OCI-LY3 (cell line): ENCODE results near the gene WTIP.

ENCODE experiments used
- H2AFZ ChIP-seq: fragments of 200-600, 300-600 bp; shearing (Covaris generic); 2 replicates; pipeline ENCODE4 v1.6.0; 2014; ENCODE audit warnings: antibody characterized with exemption, low read depth, low read length
- H3K27ac ChIP-seq: fragments of 200-600, 300-600 bp; sonication (generic); 2 replicates; pipeline ENCODE4 v1.5.1; 2014; ENCODE audit warnings: mild to moderate bottlenecking, low read length, moderate library complexity, mixed read lengths
- H3K27me3 ChIP-seq: fragments of 200-600, 300-600 bp; sonication (generic); 2 replicates; pipeline ENCODE4 v1.6.1; 2014; ENCODE audit warnings: low read depth, low read length, mixed read lengths
- H3K36me3 ChIP-seq: fragments of 200-600, 300-600 bp; sonication (generic); replicated peaks from 2 replicates; pipeline ENCODE3; 2014; ENCODE audit warnings: low read depth, low read length, mixed read lengths
- H3K4me1 ChIP-seq: fragments of 300-600, 200-600 bp; sonication (generic); 2 replicates; pipeline ENCODE4 v1.6.1; 2014; ENCODE audit warnings: low read length, mixed read lengths
- H3K4me2 ChIP-seq: fragments of 200-600, 300-600 bp; sonication (generic); 2 replicates; pipeline ENCODE4 v1.6.1; 2014; ENCODE audit warnings: low read length, mixed read lengths
- H3K4me3 ChIP-seq: fragments of 300-600, 200-600 bp; sonication (generic); 2 replicates; pipeline ENCODE4 v1.5.1; 2014; ENCODE audit warnings: antibody characterized with exemption, mild to moderate bottlenecking, low read length, moderate library complexity
- H3K79me2 ChIP-seq: fragments of 300-600, 200-600 bp; shearing (Covaris generic); 2 replicates; pipeline ENCODE4 v1.6.1; 2014; ENCODE audit warnings: mild to moderate bottlenecking, low read length, mixed read lengths
- H3K9ac ChIP-seq: fragments of 300-600, 200-600 bp; shearing (Covaris generic); 2 replicates; pipeline ENCODE4 v1.6.0; 2014; ENCODE audit warnings: mild to moderate bottlenecking, low read length, moderate library complexity
- H3K9me3 ChIP-seq: fragments of 200-600, 300-600 bp; shearing (Covaris generic); 2 replicates; pipeline ENCODE4 v1.6.1; 2014; ENCODE audit warnings: low read length, mixed read lengths; ENCODE audit not compliant: insufficient read depth
- H4K20me1 ChIP-seq: fragments of 200-600, 300-600 bp; sonication (generic); 2 replicates; pipeline ENCODE4 v1.6.1; 2016; ENCODE audit warnings: low read length, mixed read lengths; ENCODE audit not compliant: insufficient read depth
- EZH2phosphoT487 ChIP-seq: fragments of 200-600 bp; shearing (Covaris generic); IDR thresholded peaks from 2 replicates; pipeline ENCODE4 v1.6.1; 2018; ENCODE audit warnings: antibody characterized with exemption, mixed run types, low read depth
- TF ChIP-seq, protein P1 (sequence below): fragments of 200-600, 300-600 bp; sonication (generic); IDR thresholded peaks from 2 replicates; pipeline ENCODE4 v1.5.1; 2014; ENCODE audit warnings: antibody characterized with exemption, low read length, low read depth

The WTIP gene

GRCh38 chr19:34512254-34512822 is 30.8 kb downstream of the WTIP start:
- peaks cover 6% of the 10 kb centered on the region; the same call in 1 of the 2 replicates for H3K27me3 ChIP-seq

DNA sequence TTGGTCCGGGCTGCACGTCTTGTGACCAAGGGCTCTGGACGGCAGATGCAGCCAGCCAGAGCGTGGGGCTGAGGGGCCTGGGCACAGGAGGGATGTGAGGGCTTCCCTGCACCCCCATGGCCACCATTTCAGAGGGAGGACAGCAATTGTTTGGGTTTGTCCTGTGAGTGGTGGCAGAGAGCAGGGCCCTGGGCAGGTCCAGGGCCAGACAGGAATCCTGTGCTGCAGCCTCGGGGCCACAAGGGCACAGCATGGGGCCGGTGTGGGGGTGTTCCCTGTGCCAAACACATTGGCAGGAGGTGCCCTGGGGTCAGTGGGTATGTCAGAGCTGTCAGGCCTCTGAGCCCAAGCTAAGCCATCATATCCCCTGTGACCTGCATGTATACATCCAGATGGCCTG is 32.2 kb downstream of the WTIP start:
- H3K9ac ChIP-seq, result no peak overlapping the region
- H3K79me2 ChIP-seq, result no peaks in the 10 kb centered on the region
- no peak for TF ChIP-seq EZH2phosphoT487
- TF ChIP-seq, protein P1, sequence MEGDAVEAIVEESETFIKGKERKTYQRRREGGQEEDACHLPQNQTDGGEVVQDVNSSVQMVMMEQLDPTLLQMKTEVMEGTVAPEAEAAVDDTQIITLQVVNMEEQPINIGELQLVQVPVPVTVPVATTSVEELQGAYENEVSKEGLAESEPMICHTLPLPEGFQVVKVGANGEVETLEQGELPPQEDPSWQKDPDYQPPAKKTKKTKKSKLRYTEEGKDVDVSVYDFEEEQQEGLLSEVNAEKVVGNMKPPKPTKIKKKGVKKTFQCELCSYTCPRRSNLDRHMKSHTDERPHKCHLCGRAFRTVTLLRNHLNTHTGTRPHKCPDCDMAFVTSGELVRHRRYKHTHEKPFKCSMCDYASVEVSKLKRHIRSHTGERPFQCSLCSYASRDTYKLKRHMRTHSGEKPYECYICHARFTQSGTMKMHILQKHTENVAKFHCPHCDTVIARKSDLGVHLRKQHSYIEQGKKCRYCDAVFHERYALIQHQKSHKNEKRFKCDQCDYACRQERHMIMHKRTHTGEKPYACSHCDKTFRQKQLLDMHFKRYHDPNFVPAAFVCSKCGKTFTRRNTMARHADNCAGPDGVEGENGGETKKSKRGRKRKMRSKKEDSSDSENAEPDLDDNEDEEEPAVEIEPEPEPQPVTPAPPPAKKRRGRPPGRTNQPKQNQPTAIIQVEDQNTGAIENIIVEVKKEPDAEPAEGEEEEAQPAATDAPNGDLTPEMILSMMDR, result no peak
- 0 out of 2 replicates have a peak, but pooled peaks cover 3% of the 10 kb centered on the region for H3K27me3 ChIP-seq
- no peaks in the 10 kb centered on the region for H3K9me3 ChIP-seq
- H3K27ac ChIP-seq, result no peak overlapping the region
- H3K4me3 ChIP-seq, result no peak overlapping the region
- no peak overlapping the region for H2AFZ ChIP-seq
- no peaks in the 10 kb centered on the region for H4K20me1 ChIP-seq
- H3K4me1 ChIP-seq, result no peaks in the 10 kb centered on the region
- no peak overlapping the region for H3K4me2 ChIP-seq
- no peaks in the 10 kb centered on the region for H3K36me3 ChIP-seq

More at GRCh38 chr19:34512254-34512822, 30.8 kb downstream of the WTIP start:
- H3K36me3 ChIP-seq, result no peaks in the 10 kb centered on the region
- no peak for TF ChIP-seq EZH2phosphoT487
- TF ChIP-seq, protein P1, result no peak
- no peak overlapping the region for H3K4me2 ChIP-seq
- no peak overlapping the region for H3K27ac ChIP-seq
- no peaks in the 10 kb centered on the region for H3K4me1 ChIP-seq
- H4K20me1 ChIP-seq, result no peaks in the 10 kb centered on the region
- H3K79me2 ChIP-seq, result no peaks in the 10 kb centered on the region
- H3K9me3 ChIP-seq, result no peaks in the 10 kb centered on the region
- no peak overlapping the region for H3K9ac ChIP-seq
- no peak overlapping the region for H2AFZ ChIP-seq
- H3K4me3 ChIP-seq, result no peak overlapping the region

- H3K4me1 ChIP-seq, result no peaks in the 10 kb centered on the region
- H3K27me3 ChIP-seq, result peaks cover 10% of the 10 kb centered on the region; the same call in 1 of the 2 replicates
- no peaks in the 10 kb centered on the region for H4K20me1 ChIP-seq
Measured at GRCh38 chr19:34519602-34520001, 38.0 kb downstream of the WTIP start.

GRCh38 chr19:34523408-34523807 is 41.9 kb downstream of the WTIP start:
- Histone ChIP-seq H3K27me3 (peaks cover 11% of the 10 kb centered on the region; the same call in 1 of the 2 replicates), H3K36me3 (no peaks in the 10 kb centered on the region), H3K4me3 (no peak overlapping the region), H3K9ac (no peak overlapping the region), H2AFZ (no peak overlapping the region), H4K20me1 (no peaks in the 10 kb centered on the region), H3K79me2 (no peaks in the 10 kb centered on the region), H3K4me2 (no peak overlapping the region), H3K9me3 (no peaks in the 10 kb centered on the region), H3K4me1 (no peaks in the 10 kb centered on the region), H3K27ac (no peak overlapping the region)
- no peak for TF ChIP-seq EZH2phosphoT487
- TF ChIP-seq, protein P1, result no peak

More at GRCh38 chr19:34519602-34520001, 38.0 kb downstream of the WTIP start:
- no peak overlapping the region for H3K27ac ChIP-seq
- H3K4me2 ChIP-seq, result no peak overlapping the region
- H3K79me2 ChIP-seq, result no peaks in the 10 kb centered on the region
- H2AFZ ChIP-seq, result no peak overlapping the region
- no peak overlapping the region for H3K9ac ChIP-seq
- H3K36me3 ChIP-seq, result no peaks in the 10 kb centered on the region
- no peaks in the 10 kb centered on the region for H3K9me3 ChIP-seq
- no peak overlapping the region for H3K4me3 ChIP-seq
- TF ChIP-seq EZH2phosphoT487, result no peak
- TF ChIP-seq, protein P1, result no peak
